Activated CD4-positive, alpha-beta memory T cell treated with anti-CD3 and anti-CD28 coated beads, Interleukin-2, amount 10 ng/mL, durations not matched to agents 7 days and 5 days (primary cell): ENCODE results near the gene RPL12. TPM values are rescaled to one million over a fixed set of nuclear protein-coding genes. Genes with fewer than 3 reads are reported as not detected.

ENCODE experiments used
- CTCF ChIA-PET: fragments of 350-600 bp; sonication (Branson Sonifier 250); formaldehyde crosslinking; loops from one replicate; lab custom pipeline; 2021; ENCODE audit warnings: antibody characterized with exemption, inconsistent platforms; lab: Charles Lee
- POLR2A ChIA-PET: fragments of 350-600 bp; sonication (Branson Sonifier 250); formaldehyde crosslinking; loops from one replicate; lab custom pipeline; 2021; ENCODE audit warnings: antibody characterized with exemption; lab: Charles Lee
- DNase-seq: peaks from one replicate; pipeline ENCODE4 v3.0.0-alpha.2; 2020
- H3K27ac Mint-ChIP-seq: one replicate; pipeline ENCODE4 v1.8.0; 2021; ENCODE audit warnings: mild to moderate bottlenecking, mixed read lengths
- H3K27me3 Mint-ChIP-seq: one replicate; pipeline ENCODE4 v1.8.0; 2021; ENCODE audit warnings: mixed read lengths
- H3K36me3 Mint-ChIP-seq: one replicate; pipeline ENCODE4 v1.8.0; 2021; ENCODE audit warnings: low read depth, mixed read lengths
- H3K4me1 Mint-ChIP-seq: one replicate; pipeline ENCODE4 v1.8.0; 2021; ENCODE audit warnings: mixed read lengths
- H3K4me3 Mint-ChIP-seq: one replicate; pipeline ENCODE4 v1.8.0; 2021; ENCODE audit warnings: mild to moderate bottlenecking, mixed read lengths
- H3K9me3 Mint-ChIP-seq: one replicate; pipeline ENCODE4 v1.8.0; 2021; ENCODE audit warnings: mixed read lengths
- total RNA-seq, 2 experiments: library from RNA; stranded (reverse); gene quantifications; one replicate each; pipeline ENCODE4 v1.2.3, GENCODE V29; 2021

RPL12 gene
- total RNA-seq, 2 experiments from 2014 or later, result 1,379 to 1,395 TPM

DNA sequence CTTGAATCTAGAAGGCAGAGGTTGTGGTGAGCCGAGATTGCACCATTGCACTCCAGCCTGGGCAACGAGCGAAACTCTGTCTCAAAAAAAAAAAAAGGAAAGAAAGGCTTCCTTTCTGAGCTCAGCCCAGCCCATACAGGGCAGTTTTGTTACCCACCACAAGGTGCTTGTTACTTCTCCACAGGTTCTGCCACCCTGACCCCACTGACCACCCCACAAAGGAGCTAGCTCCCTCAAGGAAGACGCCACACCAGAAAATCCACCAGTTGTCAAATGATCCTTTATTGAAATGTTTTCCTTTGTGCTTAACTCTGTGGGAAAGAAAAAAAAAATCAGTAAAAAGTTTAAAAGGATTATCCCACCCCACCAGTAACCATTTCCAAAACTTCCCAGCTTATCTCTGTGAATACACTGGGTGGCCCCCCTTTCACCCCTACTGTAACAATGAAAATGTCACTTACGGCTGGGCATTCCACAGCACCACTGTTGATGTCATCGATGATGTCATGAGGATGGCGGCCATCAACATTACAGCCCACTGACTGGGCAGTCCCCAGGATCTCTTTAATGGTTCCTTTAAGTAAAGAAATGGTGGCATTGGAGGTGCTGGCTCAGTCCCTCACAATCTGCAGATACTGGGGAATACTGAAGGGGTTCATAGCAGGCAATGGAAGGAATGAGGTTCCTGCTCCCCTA lies 3.6 kb downstream of the RPL12 start:
- ChIA-PET POLR2A (interaction anchor here (0.8 to 2.9 kb wide), 4 partner anchors 10 to 49 kb away, joined by 3 to 13 read pairs (median 4); no protein-coding TSS in a partner anchor), CTCF (interaction anchor here (1.0 kb wide), 1 partner anchor 10 kb away, joined by 3 read pairs; no protein-coding TSS in a partner anchor)
- Mint-ChIP-seq H3K36me3 (peaks cover 85% of the 10 kb centered on the region), H3K4me1 (peaks cover 44% of the 10 kb centered on the region), H3K27me3 (no peaks in the 10 kb centered on the region), H3K27ac (peak overlapping the region; percentile 63), H3K9me3 (peaks cover 33% of the 10 kb centered on the region), H3K4me3 (peak overlapping the region; percentile 84)
- no peak for DNase-seq

DNA sequence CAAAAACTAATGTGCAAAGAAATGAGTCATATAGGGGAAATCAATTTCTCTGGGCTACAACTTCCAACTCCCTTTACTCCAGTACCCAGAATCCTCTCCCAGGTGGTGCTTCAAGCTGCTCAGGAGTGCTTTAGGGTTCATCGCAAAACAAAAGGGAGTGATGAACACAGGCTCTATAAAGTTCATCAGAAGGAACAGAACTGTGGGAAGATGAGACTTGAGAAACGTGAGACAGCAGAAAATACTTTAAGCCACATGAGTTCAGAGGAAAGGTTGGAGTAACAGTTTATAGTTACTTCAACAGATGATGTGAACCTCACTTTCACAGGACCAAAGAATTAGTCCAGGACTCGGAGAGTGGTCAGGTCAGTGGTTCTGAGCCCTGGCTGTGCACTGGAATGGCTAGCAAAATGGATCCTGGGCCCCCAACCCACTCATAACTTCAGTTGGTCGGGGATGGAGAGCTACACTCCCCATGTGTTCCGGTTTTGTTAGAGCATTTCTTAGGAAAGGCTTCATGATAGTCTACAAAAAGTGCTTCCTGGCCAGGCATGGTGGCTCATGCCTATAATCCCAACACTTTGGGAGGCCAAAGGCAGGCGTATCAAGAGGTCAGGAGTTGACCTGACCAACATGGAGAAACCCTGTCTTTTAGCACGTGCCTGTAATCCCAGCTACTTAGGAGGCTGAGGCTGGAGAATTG lies 4.3 kb downstream of the RPL12 start:
- Mint-ChIP-seq H3K27ac (no peak overlapping the region), H3K36me3 (peaks cover 92% of the 10 kb centered on the region), H3K4me3 (no peak overlapping the region), H3K27me3 (no peaks in the 10 kb centered on the region), H3K9me3 (peaks cover 34% of the 10 kb centered on the region), H3K4me1 (peaks cover 38% of the 10 kb centered on the region)
- ChIA-PET CTCF (interaction anchor here (1.0 kb wide), 1 partner anchor 9 kb away, joined by 3 read pairs; no protein-coding TSS in a partner anchor), POLR2A (interaction anchor here (0.8 to 2.9 kb wide), 4 partner anchors 10 to 48 kb away, joined by 3 to 13 read pairs (median 4); no protein-coding TSS in a partner anchor)
- no peak for DNase-seq

DNA sequence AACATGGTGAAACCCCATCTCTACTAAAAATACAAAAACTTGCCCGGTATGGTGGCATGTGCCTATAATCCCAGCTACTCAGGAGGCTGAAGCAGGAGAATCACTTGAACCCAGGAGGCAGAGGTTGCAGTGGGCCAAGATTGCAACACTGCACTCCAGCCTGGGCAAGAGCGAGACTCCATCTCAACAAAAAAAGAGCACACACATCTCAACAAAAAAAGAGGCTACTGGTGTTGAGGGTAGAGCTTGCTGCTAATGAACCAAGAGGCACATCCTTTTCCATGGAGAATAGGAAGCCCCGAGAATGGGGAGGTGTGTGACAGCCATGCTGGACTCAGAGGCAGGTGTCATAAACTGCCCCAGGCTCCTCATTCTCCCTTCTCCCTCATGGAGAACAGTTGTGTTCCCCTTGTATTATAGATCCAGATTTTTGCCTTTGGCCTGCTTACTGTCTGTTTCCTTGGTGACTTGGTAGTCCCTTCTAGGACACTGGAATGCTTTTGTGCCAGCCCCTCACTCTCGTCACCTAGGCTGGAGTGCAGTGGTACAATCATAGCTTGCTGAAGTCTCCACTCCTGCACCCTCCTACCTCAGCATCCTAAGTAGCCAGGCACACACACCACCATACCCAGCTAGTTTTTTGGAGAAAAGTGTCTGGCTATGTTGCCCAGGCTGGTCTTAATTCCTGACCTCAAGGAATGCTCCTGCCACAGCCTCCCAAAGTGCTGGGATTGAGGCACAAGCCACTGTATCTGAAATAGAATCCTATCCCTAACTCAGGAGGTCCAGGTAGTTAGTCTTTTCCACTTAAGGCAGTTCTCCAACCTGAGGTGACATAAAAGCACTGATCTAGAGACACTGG lies 5.1 kb downstream of the RPL12 start:
- no peak overlapping the region for H3K4me3 Mint-ChIP-seq
- H3K27ac Mint-ChIP-seq, result no peak overlapping the region
- DNase-seq, result no peak
- peaks cover 93% of the 10 kb centered on the region for H3K36me3 Mint-ChIP-seq
- peaks cover 34% of the 10 kb centered on the region for H3K9me3 Mint-ChIP-seq
- H3K27me3 Mint-ChIP-seq, result no peaks in the 10 kb centered on the region
- POLR2A ChIA-PET, result interaction anchor here (2.0 to 2.9 kb wide), 2 partner anchors 9 to 22 kb away, joined by 8 to 13 read pairs; partner anchors contain the start of gene ZNF79
- CTCF ChIA-PET, result interaction anchor here (1.0 kb wide), 1 partner anchor 8 kb away, joined by 3 read pairs; no protein-coding TSS in a partner anchor
- peaks cover 36% of the 10 kb centered on the region for H3K4me1 Mint-ChIP-seq

DNA sequence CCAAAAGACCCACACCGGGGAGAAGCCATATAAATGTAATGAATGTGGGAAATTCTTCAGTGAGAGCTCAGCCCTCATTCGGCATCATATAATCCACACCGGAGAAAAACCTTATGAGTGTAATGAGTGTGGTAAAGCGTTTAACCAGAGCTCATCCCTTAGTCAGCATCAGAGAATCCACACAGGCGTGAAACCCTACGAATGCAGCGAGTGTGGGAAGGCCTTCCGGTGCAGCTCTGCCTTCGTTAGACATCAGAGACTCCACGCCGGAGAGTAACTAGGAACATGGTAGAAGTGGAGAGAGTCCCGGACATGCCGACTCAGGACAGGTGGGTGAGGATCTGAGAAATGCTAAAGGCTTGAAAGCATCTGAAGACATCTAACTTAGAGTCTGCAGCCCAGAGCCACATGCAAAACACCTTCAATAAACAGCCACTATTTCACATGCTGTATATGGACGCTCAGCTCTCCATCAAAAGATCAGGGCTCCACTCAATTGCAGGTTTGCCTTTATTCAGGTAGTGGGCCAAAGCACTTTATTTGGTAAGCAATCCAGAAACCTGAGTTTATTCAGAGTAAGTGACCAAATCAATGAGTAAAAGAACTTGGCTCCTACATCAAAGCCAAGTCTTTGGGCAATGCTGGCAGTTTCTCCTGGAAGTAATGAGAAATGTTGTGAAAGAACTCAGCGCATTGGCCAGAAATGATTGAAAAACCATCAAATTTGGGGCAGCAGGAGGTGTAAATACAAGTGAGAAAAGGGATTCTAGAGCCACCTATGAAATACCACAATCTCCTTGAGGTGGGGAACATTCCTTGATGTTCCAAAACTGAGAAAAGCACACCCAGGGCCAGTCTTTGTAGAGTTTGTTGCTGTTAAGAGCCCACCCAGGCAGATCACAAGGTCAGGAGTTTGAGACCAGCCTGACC lies 6.0 kb downstream of the RPL12 start:
- Mint-ChIP-seq H3K4me3 (no peak overlapping the region), H3K4me1 (peaks cover 34% of the 10 kb centered on the region), H3K27me3 (no peaks in the 10 kb centered on the region), H3K36me3 (peaks cover 95% of the 10 kb centered on the region), H3K27ac (no peak overlapping the region), H3K9me3 (peaks cover 36% of the 10 kb centered on the region)
- no peak for DNase-seq
- POLR2A ChIA-PET, result interaction anchor here (2.0 kb wide), 1 partner anchor 21 kb away, joined by 8 read pairs; the partner anchor contains the start of gene ZNF79
- CTCF ChIA-PET, result interaction anchor here (1.0 to 1.4 kb wide), 2 partner anchors 10 to 16 kb away, joined by 3 to 5 read pairs; no protein-coding TSS in a partner anchor

DNA sequence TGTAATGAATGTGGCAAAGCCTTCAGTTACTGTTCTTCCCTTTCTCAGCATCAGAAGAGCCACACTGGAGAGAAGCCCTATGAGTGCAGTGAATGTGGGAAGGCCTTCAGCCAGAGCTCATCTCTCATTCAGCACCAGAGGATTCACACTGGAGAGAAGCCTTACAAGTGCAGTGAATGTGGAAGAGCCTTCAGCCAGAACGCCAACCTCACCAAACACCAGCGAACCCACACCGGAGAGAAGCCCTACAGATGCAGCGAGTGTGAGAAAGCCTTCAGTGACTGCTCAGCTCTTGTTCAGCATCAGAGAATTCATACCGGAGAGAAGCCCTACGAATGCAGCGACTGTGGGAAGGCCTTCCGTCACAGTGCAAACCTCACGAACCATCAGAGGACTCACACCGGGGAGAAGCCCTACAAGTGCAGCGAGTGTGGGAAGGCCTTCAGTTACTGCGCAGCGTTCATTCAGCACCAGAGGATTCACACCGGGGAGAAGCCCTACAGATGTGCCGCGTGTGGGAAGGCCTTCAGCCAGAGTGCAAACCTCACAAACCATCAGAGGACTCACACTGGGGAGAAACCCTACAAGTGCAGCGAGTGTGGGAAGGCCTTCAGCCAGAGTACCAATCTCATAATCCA lies 6.8 kb downstream of the RPL12 start:
- peaks cover 95% of the 10 kb centered on the region for H3K36me3 Mint-ChIP-seq
- peaks cover 26% of the 10 kb centered on the region for H3K4me1 Mint-ChIP-seq
- H3K9me3 Mint-ChIP-seq, result peaks cover 36% of the 10 kb centered on the region
- DNase-seq, result no peak
- ChIA-PET POLR2A (interaction anchor here (2.0 kb wide), 1 partner anchor 20 kb away, joined by 8 read pairs; the partner anchor contains the start of gene ZNF79), CTCF (interaction anchor here (1.0 to 1.4 kb wide), 2 partner anchors 11 to 15 kb away, joined by 3 to 5 read pairs; no protein-coding TSS in a partner anchor)
- no peak overlapping the region for H3K27ac Mint-ChIP-seq
- H3K27me3 Mint-ChIP-seq, result no peaks in the 10 kb centered on the region
- H3K4me3 Mint-ChIP-seq, result no peak overlapping the region

DNA sequence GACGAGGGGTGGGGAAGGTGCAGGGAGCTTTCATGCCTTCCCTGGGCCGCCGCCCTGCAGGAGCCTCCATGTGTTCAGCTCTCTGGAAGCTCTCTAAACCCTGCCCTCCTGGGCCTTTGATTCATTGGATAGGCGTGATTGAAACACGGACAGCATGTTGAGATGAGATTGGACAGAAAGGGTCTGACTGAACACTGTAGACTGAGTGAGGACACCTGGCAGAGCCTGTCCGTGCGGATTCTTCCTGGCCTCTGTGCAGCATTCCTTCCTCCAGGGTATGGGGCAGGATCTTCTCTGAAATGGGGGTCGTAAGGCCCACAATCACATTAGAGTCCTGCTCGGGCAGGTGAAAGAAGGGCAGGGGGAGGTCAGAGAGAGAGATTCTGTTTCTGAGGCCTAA lies 12.8 kb downstream of the RPL12 start:
- no peak for DNase-seq
- Mint-ChIP-seq H3K4me1 (peaks cover 16% of the 10 kb centered on the region), H3K36me3 (peaks cover 87% of the 10 kb centered on the region), H3K27ac (peak overlapping the region; percentile 83), H3K4me3 (no peak overlapping the region), H3K9me3 (peaks cover 8% of the 10 kb centered on the region), H3K27me3 (no peaks in the 10 kb centered on the region)
- POLR2A ChIA-PET, result interaction anchor here (1.0 to 4.0 kb wide), 3 partner anchors 9 to 12 kb away, joined by 4 to 33 read pairs (median 13); partner anchors contain the start of genes LRSAM1 and RPL12
- CTCF ChIA-PET, result interaction anchor here (1.4 to 2.0 kb wide), 2 partner anchors 8 to 12 kb away, joined by 3 to 5 read pairs; partner anchors contain the start of gene RPL12

DNA sequence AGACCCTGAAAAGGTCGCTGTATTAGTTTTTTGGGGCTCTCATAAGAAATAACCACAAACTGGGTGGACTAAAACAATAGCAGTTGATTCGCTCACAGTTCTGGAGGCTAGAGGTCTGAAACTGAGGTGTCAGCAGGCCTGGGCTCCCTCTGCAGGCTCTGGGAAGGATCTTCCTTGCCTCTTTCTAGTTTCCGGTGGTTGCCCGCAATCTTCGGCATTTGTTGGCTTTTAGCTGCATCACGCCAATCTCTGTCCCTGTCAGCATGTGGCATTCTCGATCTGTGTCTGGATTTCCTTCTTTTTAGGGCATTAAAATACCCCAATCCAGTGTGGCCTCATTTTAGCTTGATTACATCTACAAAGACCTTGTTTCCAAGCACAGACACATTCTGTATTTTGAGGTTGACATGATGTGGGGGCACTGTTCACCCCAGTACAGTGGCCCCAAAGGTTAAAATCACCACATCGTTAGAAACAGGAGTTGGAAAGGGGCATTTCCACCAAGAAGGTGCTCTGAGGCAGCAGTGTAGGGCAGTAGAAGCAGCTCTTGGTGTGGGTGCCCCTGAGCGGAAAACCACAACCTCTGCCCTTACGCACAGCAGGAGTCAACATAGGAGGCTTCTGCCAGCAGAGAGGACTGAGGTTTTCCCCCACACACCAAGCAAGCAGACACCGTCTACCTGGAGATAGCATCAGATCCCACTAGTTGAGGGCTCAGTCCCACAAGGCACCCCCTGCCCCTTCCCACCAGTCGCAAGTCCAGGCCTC lies 13.5 kb downstream of the RPL12 start:
- DNase-seq, result peak; percentile 45
- CTCF ChIA-PET, result interaction anchor here (1.4 to 2.0 kb wide), 2 partner anchors 9 to 13 kb away, joined by 3 to 5 read pairs; partner anchors contain the start of gene RPL12

DNA sequence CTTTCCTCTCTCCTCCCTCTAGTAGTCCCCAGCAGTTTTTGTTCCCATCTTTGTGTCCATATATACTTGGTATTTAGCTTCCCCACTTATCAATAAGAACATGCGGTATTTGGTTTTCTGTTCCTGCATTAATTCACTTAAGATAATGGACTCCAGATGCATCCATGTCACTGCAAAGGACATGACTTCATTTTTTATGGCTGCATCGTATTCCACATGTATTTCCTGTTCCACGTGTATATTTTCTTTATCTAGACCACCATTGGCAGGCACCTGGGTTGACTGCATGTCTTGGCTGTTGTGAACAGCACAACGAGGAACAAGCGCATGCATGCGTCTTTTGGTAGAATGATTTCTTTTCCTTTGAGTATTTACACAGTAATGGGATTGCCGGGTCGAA lies 20.8 kb downstream of the RPL12 start:
- no peak for DNase-seq
- no peaks in the 10 kb centered on the region for H3K9me3 Mint-ChIP-seq
- H3K27me3 Mint-ChIP-seq, result no peaks in the 10 kb centered on the region
- H3K27ac Mint-ChIP-seq, result no peak overlapping the region
- no peak overlapping the region for H3K4me3 Mint-ChIP-seq
- H3K36me3 Mint-ChIP-seq, result peaks cover 62% of the 10 kb centered on the region
- CTCF ChIA-PET, result interaction anchor here (2.1 kb wide), 1 partner anchor 33 kb away, joined by 6 read pairs; the partner anchor contains the start of gene SLC2A8
- POLR2A ChIA-PET, result interaction anchor here (0.7 to 7.0 kb wide), 2 partner anchors 18 to 20 kb away, joined by 3 to 33 read pairs; partner anchors contain the start of genes LRSAM1 and RPL12
- peaks cover 40% of the 10 kb centered on the region for H3K4me1 Mint-ChIP-seq

More for the DNA sequence above, 13.5 kb downstream of the RPL12 start:
- Mint-ChIP-seq H3K27ac (peak overlapping the region; percentile 83), H3K4me1 (peaks cover 16% of the 10 kb centered on the region), H3K9me3 (peaks cover 4% of the 10 kb centered on the region), H3K27me3 (no peaks in the 10 kb centered on the region), H3K36me3 (peaks cover 85% of the 10 kb centered on the region), H3K4me3 (no peak overlapping the region)
- POLR2A ChIA-PET, result interaction anchor here (1.0 to 4.0 kb wide), 4 partner anchors 9 to 14 kb away, joined by 4 to 33 read pairs (median 8); partner anchors contain the start of genes LRSAM1, RPL12 and ZNF79

DNA sequence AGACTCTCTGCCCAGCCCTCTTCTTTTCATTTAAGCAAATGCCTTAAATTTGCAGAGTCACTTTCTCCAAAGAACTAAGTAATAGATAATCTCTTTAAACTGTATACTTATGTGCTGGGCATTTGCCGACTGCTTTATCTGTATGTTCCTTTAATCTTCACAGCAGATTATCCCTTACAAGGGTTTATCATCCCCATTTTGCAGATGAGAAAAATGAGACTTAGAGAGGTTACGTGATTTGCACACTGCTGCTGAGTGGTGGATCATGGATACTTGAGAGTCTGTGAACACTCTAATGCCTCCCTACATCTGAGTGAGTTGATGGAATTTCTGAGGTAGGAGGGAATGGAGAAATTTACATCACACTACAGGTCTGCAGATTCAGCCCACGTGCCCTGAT lies 22.9 kb downstream of the RPL12 start:
- Mint-ChIP-seq H3K27ac (peak overlapping the region; percentile 10), H3K4me1 (peaks cover 53% of the 10 kb centered on the region), H3K9me3 (no peaks in the 10 kb centered on the region), H3K4me3 (no peak overlapping the region), H3K36me3 (peaks cover 50% of the 10 kb centered on the region), H3K27me3 (no peaks in the 10 kb centered on the region)
- ChIA-PET CTCF (interaction anchor here (1.0 kb wide), 1 partner anchor 27 kb away, joined by 3 read pairs; no protein-coding TSS in a partner anchor), POLR2A (interaction anchor here (1.6 to 7.0 kb wide), 2 partner anchors 9 to 22 kb away, joined by 4 to 33 read pairs; partner anchors contain the start of genes LRSAM1 and RPL12)
- no peak for DNase-seq

DNA sequence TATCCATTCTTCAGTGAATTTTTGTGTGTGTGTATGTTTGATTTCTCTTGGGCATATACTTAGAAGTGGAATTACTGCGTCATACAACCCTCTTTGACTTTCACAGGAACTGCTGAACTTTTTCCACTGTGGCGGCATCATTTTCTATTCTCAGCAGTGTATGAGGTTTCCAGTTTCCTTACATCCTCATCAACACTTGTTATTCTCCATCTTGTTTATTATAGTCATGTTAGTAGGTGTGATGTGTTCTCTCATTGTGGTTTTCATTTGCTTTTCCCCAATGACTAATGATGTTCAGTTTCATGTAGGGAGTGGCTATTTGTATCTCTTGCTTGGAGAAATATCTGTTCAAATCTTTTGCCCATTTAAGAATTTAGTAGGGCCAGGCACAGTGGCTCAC lies 24.4 kb downstream of the RPL12 start:
- Mint-ChIP-seq H3K36me3 (peaks cover 47% of the 10 kb centered on the region), H3K4me3 (peak overlapping the region; percentile 93), H3K27me3 (no peaks in the 10 kb centered on the region), H3K27ac (peak overlapping the region; percentile 88), H3K9me3 (no peaks in the 10 kb centered on the region), H3K4me1 (peaks cover 61% of the 10 kb centered on the region)
- ChIA-PET POLR2A (no interaction called here), CTCF (no interaction called here)
- DNase-seq, result peak; percentile 51
